SK-N-SH (cell line): ENCODE results near the gene R3HCC1L. TPM values are rescaled to one million over a fixed set of nuclear protein-coding genes. Genes with fewer than 3 reads are reported as not detected.

Experiments used
- CTCF ChIA-PET: fragments of 300-600, 350-600 bp; formaldehyde crosslinking; extraction: SDS; loops from one replicate; lab custom pipeline; 2021; lab: Yijun Ruan, JAX
- POLR2A ChIA-PET: fragments of 350-600 bp; sonication (Branson Sonifier 250); formaldehyde crosslinking; extraction: SDS; loops from one replicate; lab custom pipeline; 2020; ENCODE audit warnings: antibody characterized with exemption, inconsistent platforms; lab: Yijun Ruan, JAX
- DNase-seq: peaks from one replicate; pipeline ENCODE4 v3.0.0; 2012
- H2AFZ ChIP-seq: fragments of 200-600 bp; sonication (generic); 2 replicates; pipeline ENCODE4 v1.8.1; 2016; ENCODE audit warnings: antibody characterized with exemption, mild to moderate bottlenecking, low read depth
- H3F3A ChIP-seq: fragments of 200-600 bp; sonication (generic); replicated peaks from 2 replicates; pipeline ENCODE3; 2016; ENCODE audit warnings: antibody characterized with exemption, mild to moderate bottlenecking; ENCODE audit not compliant: insufficient read depth
- H3K27ac ChIP-seq, 2 experiments: fragments of 200-500 bp in 1 of 2; fragments of 200-600 bp in 1 of 2; sonication (Bioruptor generic) in 1 of 2; sonication (generic), shearing (Covaris generic) in 1 of 2; 2 replicates each; pipeline versions ENCODE4 v1.5.1 to v1.6.1; 2014 to 2016; ENCODE audit warnings: low read depth in 2 of 2, inconsistent platforms in 1 of 2, low read length in 1 of 2, mild to moderate bottlenecking in 1 of 2, mixed read lengths in 1 of 2
- H3K27me3 ChIP-seq: fragments of 200-600 bp; sonication (generic), shearing (Covaris generic); 2 replicates; pipeline ENCODE4 v1.6.1; 2016; ENCODE audit warnings: mixed run types; ENCODE audit not compliant: insufficient read depth
- H3K36me3 ChIP-seq, 2 experiments: fragments of 200-500 bp in 1 of 2; fragments of 200-600 bp in 1 of 2; sonication (Bioruptor generic) in 1 of 2; sonication (generic) in 1 of 2; replicated peaks in 1 of 2; 2 replicates each; pipeline versions ENCODE3 to v1.5.1; 2014 to 2016; ENCODE audit warnings: low read length in 1 of 2, mild to moderate bottlenecking in 1 of 2; ENCODE audit not compliant: insufficient read depth in 2 of 2, control insufficient read depth in 1 of 2
- H3K4me1 ChIP-seq, 2 experiments: fragments of 200-500 bp in 1 of 2; fragments of 200-600 bp in 1 of 2; sonication (Bioruptor generic) in 1 of 2; sonication (generic), shearing (Covaris generic) in 1 of 2; 2 replicates each; pipeline versions ENCODE4 v1.5.1 to v1.6.1; 2014 to 2016; ENCODE audit warnings: low read depth in 1 of 2, low read length in 1 of 2, mixed run types in 1 of 2; ENCODE audit not compliant: insufficient read depth in 2 of 2, control insufficient read depth in 1 of 2
- H3K4me2 ChIP-seq: fragments of 200-600 bp; sonication (generic), shearing (Covaris generic); 2 replicates; pipeline ENCODE4 v1.6.1; 2017; ENCODE audit warnings: mixed run types
- H3K4me3 ChIP-seq, 2 experiments: fragments of 200-500 bp in 1 of 2; fragments of 200-600 bp in 1 of 2; sonication (Bioruptor generic) in 1 of 2; sonication (generic), shearing (Covaris generic) in 1 of 2; 2 replicates each; pipeline versions ENCODE4 v1.5.1 to v1.8.1; 2014 to 2016; ENCODE audit warnings: low read depth in 2 of 2, inconsistent platforms in 1 of 2, low read length in 1 of 2, mild to moderate bottlenecking in 1 of 2, mixed read lengths in 1 of 2, moderate library complexity in 1 of 2
- H3K79me2 ChIP-seq: fragments of 200-600 bp; sonication (generic); 2 replicates; pipeline ENCODE4 v1.8.1; 2017; ENCODE audit warnings: mild to moderate bottlenecking; ENCODE audit not compliant: insufficient read depth
- H3K9ac ChIP-seq: fragments of 200-600 bp; sonication (generic); 2 replicates; pipeline ENCODE4 v1.6.1; 2017; ENCODE audit warnings: mixed run types
- H3K9me2 ChIP-seq: fragments of 200-600 bp; sonication (generic); 2 replicates; pipeline ENCODE4 v1.6.1; 2017; ENCODE audit warnings: mixed run types
- H3K9me3 ChIP-seq: fragments of 200-600 bp; sonication (generic); 2 replicates; pipeline ENCODE4 v1.6.1; 2017; ENCODE audit warnings: mixed run types, mild to moderate bottlenecking, moderate library complexity
- H4K20me1 ChIP-seq: fragments of 200-600 bp; sonication (generic); 2 replicates; pipeline ENCODE4 v1.6.1; 2017; ENCODE audit warnings: mild to moderate bottlenecking, mixed run types; ENCODE audit not compliant: insufficient read depth
- ELF1 ChIP-seq: IDR thresholded peaks from 2 replicates; pipeline ENCODE4 v1.4.0; 2012
- EP300 ChIP-seq, 2 experiments: IDR thresholded peaks; 2 replicates each; pipeline versions ENCODE4 v1.4.0 to v1.6.1; 2012; ENCODE audit warnings: borderline replicate concordance in 1 of 2, low read depth in 1 of 2, low read length in 1 of 2
- FOSL2 ChIP-seq: IDR thresholded peaks from 2 replicates; pipeline ENCODE4 v1.4.0; 2012; ENCODE audit warnings: low read depth, mild to moderate bottlenecking, moderate library complexity, borderline replicate concordance
- FOXJ3 ChIP-seq: sonication (generic); formaldehyde crosslinking; IDR thresholded peaks from 2 replicates; pipeline ENCODE4 v1.5.1; 2020; ENCODE audit warnings: mild to moderate bottlenecking, missing genetic modification reagents
- FOXM1 ChIP-seq: IDR thresholded peaks from 2 replicates; pipeline ENCODE4 v1.4.0; 2012; ENCODE audit warnings: low read depth, mild to moderate bottlenecking
- MEF2A ChIP-seq: IDR thresholded peaks from 2 replicates; pipeline ENCODE4 v1.4.0; 2012; ENCODE audit warnings: low read depth, borderline replicate concordance
- NRF1 ChIP-seq: IDR thresholded peaks from 2 replicates; pipeline ENCODE4 v1.6.1; 2012; ENCODE audit warnings: low read depth, mild to moderate bottlenecking, low read length
- RFX5 ChIP-seq: IDR thresholded peaks from 2 replicates; pipeline ENCODE4 v1.6.1; 2012; ENCODE audit warnings: mild to moderate bottlenecking, improper control_type of control experiment, low read length
- RXRA ChIP-seq: IDR thresholded peaks from 2 replicates; pipeline ENCODE4 v1.4.0; 2012; ENCODE audit warnings: low read depth, mild to moderate bottlenecking, borderline replicate concordance
- SIN3A ChIP-seq: IDR thresholded peaks from 2 replicates; pipeline ENCODE4 v1.6.1; 2012; ENCODE audit warnings: low read depth, mild to moderate bottlenecking, low read length, moderate library complexity, borderline replicate concordance
- TCF12 ChIP-seq: IDR thresholded peaks from 2 replicates; pipeline ENCODE4 v1.4.0; 2012
- TEAD4 ChIP-seq: IDR thresholded peaks from 2 replicates; pipeline ENCODE4 v1.4.0; 2012; ENCODE audit warnings: mild to moderate bottlenecking, borderline replicate concordance; ENCODE audit not compliant: insufficient read depth
- USF2 ChIP-seq: fragments of 150-350 bp; IDR thresholded peaks from 2 replicates; pipeline ENCODE4 v1.6.1; 2017; ENCODE audit warnings: antibody characterized with exemption, low read length, low read depth, borderline replicate concordance
- WGBS: methylation state at CpG from one replicate; pipeline ENCODE4 v1.1.6; 2017; ENCODE audit warnings: low lambda C conversion rate; 5-methylcytosine and 5-hydroxymethylcytosine counted together
- polyA plus RNA-seq, 3 experiments: library from polyadenylated mRNA; depleted of rRNA; stranded (reverse); fragments of >200 nt; gene quantifications; 2 replicates each; pipeline ENCODE4 v1.2.3, GENCODE V29; 2012
- TF ChIP-seq, protein P1 (sequence below): IDR thresholded peaks from 2 replicates; pipeline ENCODE4 v1.4.0; 2012; ENCODE audit warnings: low read depth, borderline replicate concordance
- TF ChIP-seq, protein P2 (sequence below): IDR thresholded peaks from 2 replicates; pipeline ENCODE4; 2012
- TF ChIP-seq, protein P3 (sequence below): IDR thresholded peaks from 2 replicates; pipeline ENCODE4 v1.4.0; 2012; ENCODE audit warnings: low read depth, borderline replicate concordance

R3HCC1L gene
- polyA plus RNA-seq, 1 of the 3 experiments (the other 2 are of a cell fraction) = 6.0 TPM

GRCh38 chr10:98253499-98253898 is 119.0 kb downstream of the R3HCC1L start:
- no peaks in the 10 kb centered on the region for H3K9me2 ChIP-seq
- no peak overlapping the region for H2AFZ ChIP-seq
- TF ChIP-seq, protein P1, sequence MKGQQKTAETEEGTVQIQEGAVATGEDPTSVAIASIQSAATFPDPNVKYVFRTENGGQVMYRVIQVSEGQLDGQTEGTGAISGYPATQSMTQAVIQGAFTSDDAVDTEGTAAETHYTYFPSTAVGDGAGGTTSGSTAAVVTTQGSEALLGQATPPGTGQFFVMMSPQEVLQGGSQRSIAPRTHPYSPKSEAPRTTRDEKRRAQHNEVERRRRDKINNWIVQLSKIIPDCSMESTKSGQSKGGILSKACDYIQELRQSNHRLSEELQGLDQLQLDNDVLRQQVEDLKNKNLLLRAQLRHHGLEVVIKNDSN = no peak
- TF ChIP-seq FOXJ3 (CRISPR knock-in tag) (no peak), TEAD4 (no peak), FOXM1 (no peak), NRF1 (no peak), ELF1 (no peak), EP300 (IDR thresholded peaks at IDR 0.05; ENCODE audit: borderline replicate concordance in 1 of 2, low read depth in 1 of 2, low read length in 1 of 2) (no peak), USF2 (no peak), TCF12 (no peak)
- TF ChIP-seq, protein P2, sequence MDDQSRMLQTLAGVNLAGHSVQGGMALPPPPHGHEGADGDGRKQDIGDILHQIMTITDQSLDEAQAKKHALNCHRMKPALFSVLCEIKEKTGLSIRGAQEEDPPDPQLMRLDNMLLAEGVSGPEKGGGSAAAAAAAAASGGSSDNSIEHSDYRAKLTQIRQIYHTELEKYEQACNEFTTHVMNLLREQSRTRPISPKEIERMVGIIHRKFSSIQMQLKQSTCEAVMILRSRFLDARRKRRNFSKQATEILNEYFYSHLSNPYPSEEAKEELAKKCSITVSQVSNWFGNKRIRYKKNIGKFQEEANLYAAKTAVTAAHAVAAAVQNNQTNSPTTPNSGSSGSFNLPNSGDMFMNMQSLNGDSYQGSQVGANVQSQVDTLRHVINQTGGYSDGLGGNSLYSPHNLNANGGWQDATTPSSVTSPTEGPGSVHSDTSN = no peak
- H3K79me2 ChIP-seq = no peaks in the 10 kb centered on the region
- H3K4me1 ChIP-seq = peaks cover 0 to 18% of the 10 kb centered on the region in 2 experiments; a peak in 1 of 4 replicates
- H3F3A ChIP-seq = no peaks in the 10 kb centered on the region
- ChIA-PET CTCF (interaction anchor here (0.7 to 3.7 kb wide), 4 partner anchors 9 to 83 kb away, joined by 3 to 29 read pairs (median 12); no protein-coding TSS in a partner anchor), POLR2A (no interaction called here)
- 100% methylated on average over 3 of the region's 17 CpGs for WGBS
- H3K27ac ChIP-seq = peak overlapping the region in 1 of 2 experiments; percentile 19; a peak in 1 of 4 replicates
- no peak overlapping the region for H3K4me2 ChIP-seq
- H3K9me3 ChIP-seq = no peaks in the 10 kb centered on the region
- H3K27me3 ChIP-seq = no peaks in the 10 kb centered on the region
- H3K9ac ChIP-seq = no peak overlapping the region
- no peaks in the 10 kb centered on the region for H4K20me1 ChIP-seq
- H3K36me3 ChIP-seq = peaks cover 0 to 18% of the 10 kb centered on the region in 2 experiments
- no peak for DNase-seq
- no peak overlapping the region for H3K4me3 ChIP-seq

GRCh38 chr10:98254234-98254974 is 119.9 kb downstream of the R3HCC1L start:
- no peaks in the 10 kb centered on the region for H3K27me3 ChIP-seq
- ChIA-PET CTCF (interaction anchor here (1.4 to 3.7 kb wide), 3 partner anchors 10 to 55 kb away, joined by 3 to 29 read pairs (median 22); no protein-coding TSS in a partner anchor), POLR2A (no interaction called here)
- peaks cover 0 to 10% of the 10 kb centered on the region in 2 experiments for H3K36me3 ChIP-seq
- no peaks in the 10 kb centered on the region for H3F3A ChIP-seq
- H2AFZ ChIP-seq = no peak overlapping the region
- H3K9me2 ChIP-seq = no peaks in the 10 kb centered on the region
- H3K27ac ChIP-seq = peak overlapping the region in 1 of 2 experiments; percentile 62; a peak in 1 of 4 replicates
- H3K9ac ChIP-seq = no peak overlapping the region
- H3K4me3 ChIP-seq = no peak overlapping the region
- peaks cover 0 to 18% of the 10 kb centered on the region in 2 experiments; a peak in 1 of 4 replicates for H3K4me1 ChIP-seq
- H4K20me1 ChIP-seq = no peaks in the 10 kb centered on the region
- H3K79me2 ChIP-seq = no peaks in the 10 kb centered on the region
- WGBS = 86% methylated on average over 10 of the region's 10 CpGs
- DNase-seq = peak; percentile 65
- H3K9me3 ChIP-seq = no peaks in the 10 kb centered on the region
- H3K4me2 ChIP-seq = no peak overlapping the region
- no peak for TF ChIP-seq FOSL2
- no peak for TF ChIP-seq MEF2A
- TF ChIP-seq FOXM1 = no peak
- no peak for TF ChIP-seq RFX5
- TF ChIP-seq TCF12 = no peak
- TF ChIP-seq, protein P3, sequence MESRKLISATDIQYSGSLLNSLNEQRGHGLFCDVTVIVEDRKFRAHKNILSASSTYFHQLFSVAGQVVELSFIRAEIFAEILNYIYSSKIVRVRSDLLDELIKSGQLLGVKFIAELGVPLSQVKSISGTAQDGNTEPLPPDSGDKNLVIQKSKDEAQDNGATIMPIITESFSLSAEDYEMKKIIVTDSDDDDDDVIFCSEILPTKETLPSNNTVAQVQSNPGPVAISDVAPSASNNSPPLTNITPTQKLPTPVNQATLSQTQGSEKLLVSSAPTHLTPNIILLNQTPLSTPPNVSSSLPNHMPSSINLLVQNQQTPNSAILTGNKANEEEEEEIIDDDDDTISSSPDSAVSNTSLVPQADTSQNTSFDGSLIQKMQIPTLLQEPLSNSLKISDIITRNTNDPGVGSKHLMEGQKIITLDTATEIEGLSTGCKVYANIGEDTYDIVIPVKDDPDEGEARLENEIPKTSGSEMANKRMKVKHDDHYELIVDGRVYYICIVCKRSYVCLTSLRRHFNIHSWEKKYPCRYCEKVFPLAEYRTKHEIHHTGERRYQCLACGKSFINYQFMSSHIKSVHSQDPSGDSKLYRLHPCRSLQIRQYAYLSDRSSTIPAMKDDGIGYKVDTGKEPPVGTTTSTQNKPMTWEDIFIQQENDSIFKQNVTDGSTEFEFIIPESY = no peak
- TF ChIP-seq RXRA = no peak
- no peak for TF ChIP-seq SIN3A
